GM12874 (cell line): ENCODE data around the gene PHTF1.

Experiments used
- CTCF ChIP-seq: IDR thresholded peaks from 2 replicates; pipeline ENCODE4 v1.5.1; 2011; ENCODE audit warnings: low read depth, mild to moderate bottlenecking, control low read depth, low read length, moderate library complexity; ENCODE audit not compliant: insufficient read depth

The PHTF1 gene

GRCh38 chr1:113760102-113761080 lies 1.1 kb upstream of the PHTF1 start:
- TF ChIP-seq CTCF = no peak

GRCh38 chr1:113758631-113759332 lies 504 bp downstream of the PHTF1 start:
- TF ChIP-seq CTCF = no peak

- TF ChIP-seq CTCF = no peak
Observed at GRCh38 chr1:113756461-113756860, 2.8 kb downstream of the PHTF1 start.

- no peak for TF ChIP-seq CTCF
Observed at GRCh38 chr1:113751516-113751915, 7.8 kb downstream of the PHTF1 start.

- TF ChIP-seq CTCF = no peak
Observed at GRCh38 chr1:113751114-113751513, 8.2 kb downstream of the PHTF1 start.

- no peak for TF ChIP-seq CTCF
Observed at GRCh38 chr1:113749402-113749801, 9.9 kb downstream of the PHTF1 start.

GRCh38 chr1:113747376-113747775 lies 11.9 kb downstream of the PHTF1 start:
- TF ChIP-seq CTCF = no peak
